Measurements from ENCODE around the gene ATR.

GRCh38 chr3:142433110-142433509 lies 145.4 kb downstream of the ATR start:
- TF ChIP-seq CTCF (IDR thresholded peaks at IDR 0.05) (no peak), POLR2A (IDR thresholded peaks at IDR 0.05) (no peak)

Data from heart left ventricle (tissue), 13 donors.